A673 (cell line): ENCODE measurements around the gene USP16. TPM values are rescaled to one million over a fixed set of nuclear protein-coding genes. Genes with fewer than 3 reads are reported as not detected.

Experiments
- BruUV-seq: library from RNA; stranded (reverse); fragments of 400-500 nt; replicated peaks from 2 replicates; lab custom pipeline; 2021; lab: Mats Ljungman, UMichigan
- CTCF ChIA-PET: fragments of 300-600 bp; sonication (Branson Sonifier 250); formaldehyde crosslinking; loops from one replicate; lab custom pipeline; 2022; ENCODE audit warnings: antibody characterized with exemption; lab: Charles Lee
- POLR2A ChIA-PET: fragments of 300-600 bp; sonication (Branson Sonifier 250); formaldehyde crosslinking; loops from one replicate; lab custom pipeline; 2022; ENCODE audit warnings: antibody characterized with exemption; ENCODE audit not compliant: low non-redundant PET; lab: Charles Lee
- DNase-seq: peaks from one replicate; pipeline ENCODE4 v3.0.0-alpha.2; 2015; ENCODE audit warnings: low spot score
- H3K27ac ChIP-seq: fragments of 200-600 bp; sonication (generic); 2 replicates; pipeline ENCODE4 v1.5.1; 2016; ENCODE audit warnings: mixed run types, low read depth, mild to moderate bottlenecking, mixed read lengths, antibody characterized with exemption, low read length; ENCODE audit not compliant: poor library complexity, severe bottlenecking
- H3K27me3 ChIP-seq: fragments of 200-600 bp; sonication (generic); replicated peaks from 2 replicates; pipeline ENCODE4 v1.6.1; 2017; ENCODE audit warnings: mixed run types, low read depth, mild to moderate bottlenecking, mixed read lengths, antibody characterized with exemption, low read length; ENCODE audit not compliant: insufficient read depth, poor library complexity
- H3K36me3 ChIP-seq: fragments of 200-600 bp; sonication (generic); 2 replicates; pipeline ENCODE4 v1.6.1; 2016; ENCODE audit warnings: mixed run types, mild to moderate bottlenecking, mixed read lengths, antibody characterized with exemption, low read length; ENCODE audit not compliant: insufficient read depth, poor library complexity, severe bottlenecking
- H3K4me1 ChIP-seq: fragments of 200-600 bp; sonication (generic); 2 replicates; pipeline ENCODE4 v1.6.1; 2017; ENCODE audit warnings: mixed run types, mild to moderate bottlenecking, mixed read lengths, antibody characterized with exemption, low read length; ENCODE audit not compliant: insufficient read depth, poor library complexity, severe bottlenecking
- H3K4me3 ChIP-seq: fragments of 200-600 bp; sonication (generic); 2 replicates; pipeline ENCODE4 v1.5.1; 2016; ENCODE audit warnings: low read depth, mixed run types, mild to moderate bottlenecking, mixed read lengths, low read length; ENCODE audit not compliant: poor library complexity, severe bottlenecking
- H3K9me3 ChIP-seq: fragments of 200-600 bp; sonication (generic); 2 replicates; pipeline ENCODE4 v1.6.1; 2016; ENCODE audit warnings: mixed run types, low read depth, mild to moderate bottlenecking, mixed read lengths, antibody characterized with exemption, low read length; ENCODE audit not compliant: poor library complexity, severe bottlenecking
- EZH2 ChIP-seq: fragments of 200-600 bp; sonication (generic); IDR thresholded peaks from 2 replicates; pipeline ENCODE4 v1.6.1; 2017; ENCODE audit warnings: borderline replicate concordance, low read depth, mild to moderate bottlenecking, mixed read lengths, antibody characterized with exemption, low read length; ENCODE audit not compliant: poor library complexity, severe bottlenecking
- intact Hi-C: fragments of 100-400 bp; cut with micrococcal nuclease; formaldehyde crosslinking; loops from one replicate; pipeline ENCODE4 v1.10.0; 2022; ENCODE audit not compliant: unreplicated experiment
- total RNA-seq: library from RNA; stranded (reverse); gene quantifications from 2 replicates; pipeline ENCODE4 v1.2.3, GENCODE V29; 2021
- TF ChIP-seq, protein P1 (sequence below): fragments of 300-800, 200-600 bp; sonication (generic); conservative IDR thresholded peaks from 2 replicates; pipeline ENCODE4 v1.5.1; 2017; ENCODE audit warnings: low read depth, mild to moderate bottlenecking, antibody characterized with exemption, low read length, moderate library complexity, mixed read lengths

USP16 gene
- total RNA-seq, 1 experiment from 2014 or later, result 40.6 TPM

DNA sequence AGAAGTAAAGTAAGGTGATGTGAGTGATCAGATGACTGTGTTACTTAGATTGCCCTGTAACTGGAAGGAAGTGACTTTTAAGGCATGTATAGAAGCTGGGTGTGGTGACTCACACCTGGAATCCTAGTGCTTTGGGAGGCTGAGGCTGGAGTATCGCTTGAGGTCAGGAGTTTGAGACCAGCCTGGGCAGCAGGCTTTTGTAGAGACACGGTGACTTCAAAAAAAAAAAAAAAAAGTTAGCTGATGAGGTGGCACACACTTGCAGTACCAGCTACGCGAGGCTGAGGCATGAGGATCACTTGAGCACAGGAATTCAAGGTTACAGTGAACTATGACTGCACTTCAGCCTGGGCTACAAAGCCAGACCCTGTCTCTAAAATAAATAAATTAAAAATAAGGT lies 2.3 kb upstream of the USP16 start:
- intact Hi-C loops, result no loop called here
- Histone ChIP-seq H3K4me1 (peaks cover 9% of the 10 kb centered on the region), H3K9me3 (no peaks in the 10 kb centered on the region), H3K27me3 (no peaks in the 10 kb centered on the region), H3K4me3 (no peak overlapping the region), H3K27ac (no peak overlapping the region), H3K36me3 (no peaks in the 10 kb centered on the region)
- no peak for DNase-seq
- no TSS peak for BruUV-seq
- ChIA-PET POLR2A (no interaction called here), CTCF (no interaction called here)
- TF ChIP-seq, protein P1, sequence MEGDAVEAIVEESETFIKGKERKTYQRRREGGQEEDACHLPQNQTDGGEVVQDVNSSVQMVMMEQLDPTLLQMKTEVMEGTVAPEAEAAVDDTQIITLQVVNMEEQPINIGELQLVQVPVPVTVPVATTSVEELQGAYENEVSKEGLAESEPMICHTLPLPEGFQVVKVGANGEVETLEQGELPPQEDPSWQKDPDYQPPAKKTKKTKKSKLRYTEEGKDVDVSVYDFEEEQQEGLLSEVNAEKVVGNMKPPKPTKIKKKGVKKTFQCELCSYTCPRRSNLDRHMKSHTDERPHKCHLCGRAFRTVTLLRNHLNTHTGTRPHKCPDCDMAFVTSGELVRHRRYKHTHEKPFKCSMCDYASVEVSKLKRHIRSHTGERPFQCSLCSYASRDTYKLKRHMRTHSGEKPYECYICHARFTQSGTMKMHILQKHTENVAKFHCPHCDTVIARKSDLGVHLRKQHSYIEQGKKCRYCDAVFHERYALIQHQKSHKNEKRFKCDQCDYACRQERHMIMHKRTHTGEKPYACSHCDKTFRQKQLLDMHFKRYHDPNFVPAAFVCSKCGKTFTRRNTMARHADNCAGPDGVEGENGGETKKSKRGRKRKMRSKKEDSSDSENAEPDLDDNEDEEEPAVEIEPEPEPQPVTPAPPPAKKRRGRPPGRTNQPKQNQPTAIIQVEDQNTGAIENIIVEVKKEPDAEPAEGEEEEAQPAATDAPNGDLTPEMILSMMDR, result no peak
- no peak for TF ChIP-seq EZH2

GRCh38 chr21:29025328-29025713 lies 853 bp downstream of the USP16 start:
- H3K4me1 ChIP-seq, result peaks cover 5% of the 10 kb centered on the region
- TF ChIP-seq, protein P1, result no peak
- TF ChIP-seq EZH2, result no peak
- peaks cover 5% of the 10 kb centered on the region for H3K36me3 ChIP-seq
- H3K27ac ChIP-seq, result peak overlapping the region; percentile 97
- no peaks in the 10 kb centered on the region for H3K27me3 ChIP-seq
- ChIA-PET CTCF (no interaction called here), POLR2A (interaction anchor here (0.6 to 1.1 kb wide), 2 partner anchors 23 to 424 kb away, joined by 4 read pairs; no protein-coding TSS in a partner anchor)
- intact Hi-C loops, result no loop called here
- no peak for DNase-seq
- H3K4me3 ChIP-seq, result peak overlapping the region; percentile 74
- H3K9me3 ChIP-seq, result no peaks in the 10 kb centered on the region
- TSS peak; percentile 53 for BruUV-seq

- intact Hi-C loops, result no loop called here
- Histone ChIP-seq H3K27me3 (no peaks in the 10 kb centered on the region), H3K4me3 (no peak overlapping the region), H3K36me3 (peaks cover 33% of the 10 kb centered on the region), H3K27ac (no peak overlapping the region), H3K9me3 (no peaks in the 10 kb centered on the region), H3K4me1 (peaks cover 5% of the 10 kb centered on the region)
- no TSS peak for BruUV-seq
- TF ChIP-seq, protein P1, result no peak
- no peak for TF ChIP-seq EZH2
- no peak for DNase-seq
- ChIA-PET CTCF (no interaction called here), POLR2A (no interaction called here)
Observed at GRCh38 chr21:29029524-29029923, 5.1 kb downstream of the USP16 start.
